Activated CD4-positive, alpha-beta T cell treated with anti-CD3 and anti-CD28 coated beads, Interleukin-2, amount 10 ng/mL, durations not matched to agents 24 days and 14 days (primary cell): ENCODE measurements around the gene RPS28. TPM values are rescaled to one million over a fixed set of nuclear protein-coding genes. Genes with fewer than 3 reads are reported as not detected.

Experiments used
- DNase-seq: peaks from one replicate; pipeline ENCODE4 v3.0.0; 2022
- H3K27ac Mint-ChIP-seq: one replicate; pipeline ENCODE4 v1.8.0; 2022; ENCODE audit warnings: mild to moderate bottlenecking, mixed read lengths
- H3K27me3 Mint-ChIP-seq: one replicate; pipeline ENCODE4 v1.8.0; 2022; ENCODE audit warnings: mixed read lengths
- H3K36me3 Mint-ChIP-seq: one replicate; pipeline ENCODE4 v1.8.0; 2022; ENCODE audit warnings: low read depth, mild to moderate bottlenecking, mixed read lengths
- H3K4me1 Mint-ChIP-seq: one replicate; pipeline ENCODE4 v1.8.0; 2021; ENCODE audit warnings: mixed read lengths
- H3K4me3 Mint-ChIP-seq: one replicate; pipeline ENCODE4 v1.8.0; 2022; ENCODE audit warnings: mild to moderate bottlenecking, moderate library complexity, mixed read lengths
- H3K9me3 Mint-ChIP-seq: one replicate; pipeline ENCODE4 v1.8.0; 2021; ENCODE audit warnings: mixed read lengths
- intact Hi-C: fragments of 100-400 bp; cut with micrococcal nuclease; formaldehyde crosslinking; loops from one replicate; pipeline ENCODE4 v1.15.1; 2023
- total RNA-seq: library from RNA; stranded (reverse); gene quantifications from 2 replicates; pipeline ENCODE4 v1.2.3, GENCODE V29; 2022

Gene RPS28
- total RNA-seq, 1 donor from 2014 or later = 2,121 TPM

DNA sequence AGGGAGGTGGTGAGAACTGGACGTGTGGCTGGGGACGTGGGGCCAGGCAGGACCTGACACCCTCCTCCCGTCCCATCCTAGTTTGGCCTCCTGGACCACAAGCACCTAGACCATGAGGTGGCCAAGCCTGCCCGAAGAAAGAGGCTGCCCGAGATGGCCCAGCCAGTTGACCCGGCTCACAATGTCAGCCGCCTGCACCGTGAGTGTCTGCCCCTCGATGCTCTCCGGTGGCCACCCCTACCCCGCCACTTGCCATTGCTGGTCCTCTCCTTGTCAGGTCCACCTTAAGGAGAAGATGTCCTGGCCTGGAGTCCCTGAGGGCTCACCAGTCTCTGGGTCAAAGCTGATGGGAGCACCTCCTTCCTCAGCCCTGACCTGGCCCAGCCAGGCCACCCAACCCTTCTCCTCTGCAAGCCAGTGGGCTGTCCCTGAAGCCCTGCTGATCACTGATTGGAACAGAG is 44.9 kb downstream of the RPS28 start:
- Mint-ChIP-seq H3K27ac (no peak overlapping the region), H3K27me3 (peaks cover 23% of the 10 kb centered on the region), H3K4me3 (no peak overlapping the region), H3K36me3 (peaks cover 1% of the 10 kb centered on the region), H3K9me3 (no peaks in the 10 kb centered on the region), H3K4me1 (peaks cover 22% of the 10 kb centered on the region)
- intact Hi-C loops = no loop called here
- DNase-seq = no peak

DNA sequence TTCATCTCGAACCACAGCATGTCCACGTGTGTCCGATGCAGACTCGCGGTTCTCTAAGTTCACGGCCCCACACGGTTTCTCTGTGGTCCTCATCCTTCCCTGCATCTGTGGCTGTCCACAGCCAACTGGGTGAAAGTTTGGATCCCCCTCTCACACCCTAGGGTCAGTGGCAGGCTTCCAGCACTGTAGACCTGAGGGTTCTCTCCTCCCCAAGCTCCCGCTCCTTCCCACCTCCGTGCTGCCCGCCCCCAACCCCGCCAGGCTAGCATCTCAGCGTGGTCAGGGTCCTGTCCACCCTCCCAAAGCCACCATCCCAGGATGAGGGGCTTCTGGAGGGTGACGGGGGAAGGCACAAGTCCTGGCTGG is 45.6 kb downstream of the RPS28 start:
- no peak for DNase-seq
- intact Hi-C loops = no loop called here
- H3K27me3 Mint-ChIP-seq = peaks cover 23% of the 10 kb centered on the region
- H3K27ac Mint-ChIP-seq = no peak overlapping the region
- peaks cover 1% of the 10 kb centered on the region for H3K36me3 Mint-ChIP-seq
- H3K9me3 Mint-ChIP-seq = no peaks in the 10 kb centered on the region
- H3K4me3 Mint-ChIP-seq = no peak overlapping the region
- H3K4me1 Mint-ChIP-seq = peaks cover 24% of the 10 kb centered on the region

DNA sequence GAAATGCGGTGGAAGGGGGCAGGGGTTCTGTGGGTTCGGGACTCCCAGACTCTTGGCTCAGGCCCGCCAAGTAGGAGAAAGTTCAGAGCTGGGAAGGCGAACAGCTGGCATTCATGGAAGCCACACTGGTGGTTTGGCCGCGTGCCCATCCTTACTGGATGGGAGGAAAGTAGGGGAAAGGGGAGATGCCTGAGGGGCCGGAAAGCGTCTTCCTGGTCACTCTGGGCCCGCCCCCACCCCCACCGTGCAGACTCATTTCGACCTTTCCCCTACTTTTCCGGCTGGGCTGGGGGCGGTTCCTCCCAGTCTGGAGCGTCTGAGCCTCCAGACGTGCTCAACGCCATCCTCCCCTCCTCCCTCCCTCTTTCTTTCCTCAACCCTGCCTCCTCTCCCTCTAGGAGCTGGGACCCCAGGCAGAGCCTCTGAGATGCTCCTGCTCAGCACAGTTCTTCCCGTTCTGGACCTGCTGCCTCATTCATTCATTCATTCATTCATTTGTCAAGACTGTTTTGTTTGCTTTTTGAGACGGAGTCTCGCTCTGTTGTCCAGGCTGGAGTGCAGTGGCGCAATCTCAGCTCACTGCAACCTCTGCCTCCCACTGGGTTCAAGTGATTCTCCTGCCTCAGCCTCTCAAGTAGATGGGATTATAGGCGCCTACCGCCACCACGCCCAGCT is 46.2 kb downstream of the RPS28 start:
- peak overlapping the region; percentile 36 for H3K4me3 Mint-ChIP-seq
- H3K9me3 Mint-ChIP-seq = no peaks in the 10 kb centered on the region
- peaks cover 1% of the 10 kb centered on the region for H3K36me3 Mint-ChIP-seq
- no peak overlapping the region for H3K27ac Mint-ChIP-seq
- H3K27me3 Mint-ChIP-seq = peaks cover 23% of the 10 kb centered on the region
- peaks cover 20% of the 10 kb centered on the region for H3K4me1 Mint-ChIP-seq
- intact Hi-C loops = no loop called here
- DNase-seq = no peak

DNA sequence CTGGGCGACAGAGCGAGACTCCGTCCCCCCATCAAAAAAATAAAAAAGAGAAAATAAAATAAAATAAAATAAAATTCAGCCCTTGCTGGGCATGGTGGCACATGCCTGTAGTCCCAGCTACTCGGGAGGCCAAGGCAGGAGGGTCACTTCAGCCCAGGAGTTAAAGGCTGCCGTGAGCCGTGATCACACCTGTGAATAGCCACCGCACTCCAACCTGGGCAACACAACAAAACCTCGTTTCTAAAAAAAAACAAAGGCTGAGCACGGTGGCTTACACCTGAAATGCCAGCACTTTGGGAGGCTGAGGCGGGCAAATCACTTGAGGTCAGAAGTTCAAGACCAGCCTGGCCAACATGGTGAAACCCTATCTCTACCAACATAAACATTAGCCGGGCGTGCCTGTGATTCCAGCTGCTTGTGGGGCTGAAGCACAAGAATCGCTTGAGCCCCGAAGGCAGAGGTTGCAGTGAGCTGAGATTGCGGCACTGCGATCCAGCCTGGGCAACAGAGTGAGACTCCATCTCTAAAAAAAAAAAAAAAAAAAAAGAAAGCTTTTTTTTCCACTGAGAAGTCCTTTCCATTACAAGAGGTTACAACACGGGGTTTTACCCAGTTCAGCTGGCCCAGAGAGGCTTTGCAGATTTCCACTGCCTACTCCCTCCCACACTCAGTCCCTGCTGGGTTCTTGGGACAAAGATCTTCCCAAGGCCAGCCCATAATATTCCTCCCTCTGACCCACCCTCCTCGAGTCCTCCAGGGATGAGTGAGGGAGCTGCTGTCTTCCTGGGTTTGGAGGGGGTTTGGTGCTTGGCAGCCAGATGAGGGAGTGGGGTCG is 49.1 kb downstream of the RPS28 start:
- H3K4me3 Mint-ChIP-seq = no peak overlapping the region
- peaks cover 1% of the 10 kb centered on the region for H3K36me3 Mint-ChIP-seq
- H3K27me3 Mint-ChIP-seq = peaks cover 20% of the 10 kb centered on the region
- no peak for DNase-seq
- no peaks in the 10 kb centered on the region for H3K9me3 Mint-ChIP-seq
- H3K27ac Mint-ChIP-seq = no peak overlapping the region
- H3K4me1 Mint-ChIP-seq = peaks cover 10% of the 10 kb centered on the region
- intact Hi-C loops = no loop called here

DNA sequence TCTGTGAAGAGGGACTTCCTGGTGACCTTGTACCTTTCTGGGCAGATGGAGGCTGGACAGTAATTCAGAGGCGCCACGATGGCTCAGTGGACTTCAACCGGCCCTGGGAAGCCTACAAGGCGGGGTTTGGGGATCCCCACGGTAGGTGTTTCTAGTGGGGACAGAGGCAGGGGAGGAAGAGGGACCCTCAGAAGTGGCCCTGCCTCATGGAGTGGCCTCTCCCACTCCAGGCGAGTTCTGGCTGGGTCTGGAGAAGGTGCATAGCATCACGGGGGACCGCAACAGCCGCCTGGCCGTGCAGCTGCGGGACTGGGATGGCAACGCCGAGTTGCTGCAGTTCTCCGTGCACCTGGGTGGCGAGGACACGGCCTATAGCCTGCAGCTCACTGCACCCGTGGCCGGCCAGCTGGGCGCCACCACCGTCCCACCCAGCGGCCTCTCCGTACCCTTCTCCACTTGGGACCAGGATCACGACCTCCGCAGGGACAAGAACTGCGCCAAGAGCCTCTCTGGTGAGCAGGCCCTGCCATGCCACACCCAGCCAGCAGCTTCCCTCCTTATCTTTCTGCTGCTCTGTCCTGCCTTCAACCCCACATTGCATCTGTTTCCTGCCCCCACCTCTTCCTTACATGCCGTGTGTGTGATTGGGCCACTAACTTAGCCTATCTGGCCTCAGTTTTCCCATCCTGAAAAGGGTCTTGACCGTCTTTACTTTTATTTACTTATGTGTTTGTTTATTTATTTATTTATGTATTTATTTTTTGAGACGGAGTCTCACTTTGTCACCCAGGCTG is 49.9 kb downstream of the RPS28 start:
- no peaks in the 10 kb centered on the region for H3K9me3 Mint-ChIP-seq
- H3K36me3 Mint-ChIP-seq = peaks cover 1% of the 10 kb centered on the region
- no peak overlapping the region for H3K27ac Mint-ChIP-seq
- no peak overlapping the region for H3K4me3 Mint-ChIP-seq
- peaks cover 15% of the 10 kb centered on the region for H3K27me3 Mint-ChIP-seq
- DNase-seq = no peak
- peaks cover 9% of the 10 kb centered on the region for H3K4me1 Mint-ChIP-seq
- intact Hi-C loops = no loop called here

Other genes with a start within 250 kb of the RPS28 start
- not detected in 2 replicates for gene FBN3, start 171.9 kb upstream of the RPS28 start, total RNA-seq
- gene CERS4, start 112.1 kb upstream of the RPS28 start, total RNA-seq = 30.3 and 30.6 TPM in 2 replicates
- gene CD320, start 13.1 kb upstream of the RPS28 start, total RNA-seq = 110 and 113 TPM in 2 replicates
- 52.9 and 54.3 TPM in 2 replicates for gene NDUFA7, start 121 bp upstream of the RPS28 start, total RNA-seq
- 0.85 and 1.5 TPM in 2 replicates for gene KANK3, start 21.8 kb downstream of the RPS28 start, total RNA-seq
- 4.0 and 4.1 TPM in 2 replicates for gene ANGPTL4, start 42.7 kb downstream of the RPS28 start, total RNA-seq
- gene RAB11B, start 68.9 kb downstream of the RPS28 start, total RNA-seq = 69.4 and 74.0 TPM in 2 replicates
- gene MARCHF2, start 91.8 kb downstream of the RPS28 start, total RNA-seq = 7.9 and 8.8 TPM in 2 replicates
- gene HNRNPM, start 123.5 kb downstream of the RPS28 start, total RNA-seq = 349 and 352 TPM in 2 replicates
- gene PRAM1, start 181.1 kb downstream of the RPS28 start, total RNA-seq = 0.33 and 0.38 TPM in 2 replicates
- 18.1 and 25.6 TPM in 2 replicates for gene ZNF414, start 192.7 kb downstream of the RPS28 start, total RNA-seq